Suppressor macrophage treated with lipopolysaccharide for 4 hours (primary cell): ENCODE results near the gene CELA1.
"Not testable (repeated sequence)": the region's sequence is repeated elsewhere in the genome, so short reads cannot be mapped to it uniquely, and the experiment has no call there.

Source experiments
- DNase-seq: peaks from one replicate; pipeline ENCODE4 v3.0.0-alpha.2; 2020

The CELA1 gene

GRCh38 chr12:51341251-51342007 is 5.0 kb downstream of the CELA1 start:
- peak; percentile 85 for DNase-seq

DNA sequence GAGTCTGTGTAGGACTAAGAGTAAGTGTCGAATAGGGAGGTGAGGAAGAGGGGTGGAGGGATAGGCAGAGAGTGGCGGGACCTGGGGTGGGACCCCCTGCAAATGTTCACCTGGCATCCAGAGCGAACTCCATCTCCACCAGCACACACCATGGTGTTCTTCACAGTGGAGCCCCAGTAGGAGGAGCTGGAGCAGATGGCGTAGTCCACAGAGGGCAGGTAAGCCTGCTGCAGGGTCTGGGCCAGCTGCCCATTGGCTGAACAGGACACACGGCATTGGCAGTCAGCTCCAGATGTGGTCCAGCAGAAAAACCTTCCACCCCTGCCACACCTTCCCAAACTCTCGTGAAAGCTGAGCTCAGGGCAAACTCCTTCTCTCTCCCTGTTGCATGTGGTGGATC is 6.7 kb downstream of the CELA1 start:
- DNase-seq: no peak

GRCh38 chr12:51337336-51337735 is 9.1 kb downstream of the CELA1 start:
- not testable (repeated sequence) for DNase-seq

DNA sequence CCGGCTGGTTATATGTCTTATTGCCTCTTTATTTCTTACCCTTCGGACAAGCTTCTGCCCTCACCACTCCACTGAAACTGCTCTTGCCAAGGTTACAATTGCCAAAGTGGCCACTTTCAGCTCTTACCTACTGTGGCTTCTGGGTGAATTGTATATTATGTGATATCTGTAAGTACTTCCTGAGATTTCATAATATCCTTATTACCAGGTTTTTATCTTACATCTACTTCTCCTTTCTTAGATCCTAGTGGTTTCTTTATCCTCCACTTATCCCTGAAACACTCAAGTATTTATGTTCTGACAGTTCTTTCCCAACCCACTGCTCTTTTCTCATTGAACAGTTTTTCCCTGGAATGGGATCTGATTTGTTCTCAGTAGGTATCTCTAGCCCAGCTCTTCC is 10.5 kb downstream of the CELA1 start:
- DNase-seq: peak; percentile 36

DNA sequence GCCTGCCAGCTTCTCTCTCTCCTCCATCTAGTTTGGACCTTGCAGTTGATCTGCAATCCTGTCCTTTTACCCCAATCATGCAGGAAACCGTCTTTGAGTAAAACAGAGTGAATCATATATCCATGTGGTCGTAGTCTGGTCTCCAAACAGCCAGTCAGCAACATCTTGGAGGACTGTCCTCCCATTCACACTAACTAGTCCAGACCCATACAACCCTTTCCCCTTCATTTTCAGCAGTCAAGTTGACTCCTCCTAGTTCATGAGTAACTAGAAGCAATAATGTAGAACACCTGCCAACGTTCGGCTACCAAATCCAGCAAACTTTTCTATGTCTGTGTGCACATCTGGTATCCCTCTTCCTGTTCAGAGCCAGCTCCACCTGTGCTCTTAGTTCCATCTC is 11.7 kb downstream of the CELA1 start:
- peak; percentile 49 for DNase-seq

DNA sequence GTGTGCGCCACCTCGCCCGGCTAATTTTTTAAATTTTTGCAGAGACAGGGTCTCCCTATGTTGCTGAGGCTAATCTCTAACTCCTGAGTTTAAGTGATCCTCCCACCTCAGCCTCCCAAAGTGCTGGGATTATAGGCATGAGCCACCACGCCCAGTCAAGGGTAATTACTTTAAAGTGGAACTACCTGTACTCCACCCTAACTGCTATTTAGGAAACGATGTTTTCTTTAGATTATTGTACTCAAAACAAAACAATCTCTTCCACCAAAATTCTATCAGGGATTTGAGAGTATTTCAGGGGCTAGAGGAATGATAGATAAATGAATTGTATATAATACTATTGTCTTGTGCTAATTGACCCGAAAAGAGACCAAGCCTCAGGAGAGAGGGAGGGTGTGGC is 12.9 kb downstream of the CELA1 start:
- DNase-seq: no peak

DNA sequence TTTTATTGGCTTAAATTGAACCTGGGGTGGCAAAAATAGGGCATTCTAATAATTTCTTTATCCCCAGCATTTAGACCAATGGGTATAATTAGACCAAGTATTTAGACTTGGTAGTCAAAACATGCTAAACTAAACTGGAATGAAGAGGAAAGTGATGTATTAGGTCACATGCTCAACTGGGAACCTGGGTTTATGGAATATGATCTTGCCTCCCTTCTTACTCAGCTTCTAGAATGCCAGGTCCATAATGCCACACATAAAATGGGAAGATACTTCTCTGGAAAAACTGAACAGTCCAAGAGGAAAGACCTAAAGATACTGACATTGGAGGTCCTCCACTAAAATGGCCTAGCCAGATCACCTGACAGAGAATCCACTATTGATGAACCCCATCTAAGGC is 16.3 kb downstream of the CELA1 start:
- DNase-seq: no peak

GRCh38 chr12:51329742-51330141 is 16.7 kb downstream of the CELA1 start:
- DNase-seq: peak; percentile 74

- no peak for DNase-seq
Observed at GRCh38 chr12:51328587-51328986, 17.9 kb downstream of the CELA1 start.

DNA sequence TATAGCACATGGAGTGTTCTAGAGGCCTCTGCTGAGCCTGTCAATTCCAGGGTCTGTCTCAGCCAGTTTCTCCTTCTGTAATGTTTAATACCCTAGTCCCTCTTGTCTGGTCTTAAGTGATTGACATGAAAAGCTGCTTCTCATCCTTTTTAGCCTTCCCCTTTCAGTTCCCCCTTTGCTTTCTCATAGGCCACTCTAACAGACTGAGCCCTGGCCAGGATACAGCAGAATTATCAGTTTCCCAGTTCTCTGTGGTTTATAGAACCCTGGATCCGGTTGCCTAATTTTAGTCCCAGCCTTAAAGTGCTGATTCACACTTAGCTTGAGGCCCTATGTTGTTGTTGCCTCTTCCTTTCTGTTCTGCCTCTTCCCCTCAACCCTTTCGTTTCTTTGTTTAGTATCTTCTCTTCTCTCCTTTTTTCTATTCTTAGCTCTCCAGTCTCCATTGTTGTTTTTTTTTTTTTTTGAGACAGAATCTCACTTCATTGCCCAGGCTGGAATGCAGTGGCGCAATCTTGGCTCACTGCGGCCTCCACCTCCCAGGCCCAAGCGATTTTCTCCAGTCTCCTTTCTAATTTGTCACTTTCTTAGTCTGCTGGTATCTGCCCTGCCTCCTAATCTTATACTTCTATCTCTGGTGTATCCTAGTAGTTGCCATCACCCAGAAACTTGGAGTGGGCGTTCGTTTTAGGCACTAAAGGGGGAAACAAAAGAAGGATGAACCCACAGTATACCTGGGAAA is 19.6 kb downstream of the CELA1 start:
- DNase-seq: peak; percentile 93

- no peak for DNase-seq
Observed at GRCh38 chr12:51324953-51325352, 21.5 kb downstream of the CELA1 start.

GRCh38 chr12:51323966-51324895 is 22.2 kb downstream of the CELA1 start, which contains the start of gene BIN2:
TSS of gene BIN2 (minus strand) at chr12:51324174. CDS start at chr12:51324102, 72 bp downstream.
- peak; percentile 55 for DNase-seq

GRCh38 chr12:51323317-51323960 is 23.0 kb downstream of the CELA1 start:
- no peak for DNase-seq

- peak; percentile 35 for DNase-seq
Observed at GRCh38 chr12:51322452-51322851, 24.0 kb downstream of the CELA1 start.

- no peak for DNase-seq
Observed at GRCh38 chr12:51321882-51322281, 24.6 kb downstream of the CELA1 start.

GRCh38 chr12:51320695-51321320 is 25.7 kb downstream of the CELA1 start:
- DNase-seq: no peak

DNA sequence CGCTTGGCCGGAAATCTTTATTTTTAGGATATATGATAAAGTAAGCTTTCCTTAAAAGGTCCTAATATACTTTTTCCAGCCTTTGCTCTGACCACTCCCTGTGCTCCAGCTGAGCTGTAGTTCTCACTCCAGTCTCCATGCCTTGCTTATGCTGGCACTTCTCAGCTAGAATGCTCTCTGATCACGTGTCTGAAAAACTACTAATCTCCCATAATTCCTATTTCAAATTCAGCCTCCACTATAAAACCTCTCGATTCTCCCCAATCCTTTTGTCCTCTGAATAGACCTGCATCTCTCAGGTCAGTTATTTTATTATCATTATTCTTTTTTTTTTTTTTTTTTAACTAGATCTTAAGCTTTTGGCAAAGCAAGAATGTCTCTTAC is 26.2 kb downstream of the CELA1 start:
- DNase-seq: no peak

- no peak for DNase-seq
Observed at GRCh38 chr12:51318846-51319599, 27.5 kb downstream of the CELA1 start.

GRCh38 chr12:51318057-51318806 is 28.2 kb downstream of the CELA1 start:
- not testable (repeated sequence) for DNase-seq

- DNase-seq: no peak
Observed at GRCh38 chr12:51311389-51311788, 35.1 kb downstream of the CELA1 start.
